Measurements from ENCODE around the gene CHAMP1.

Gene CHAMP1

GRCh38 chr13:114282041-114282670, 32.1 kb upstream of the CHAMP1 start:
- Histone ChIP-seq H3K4me3 (ENCODE audit: low read depth, low read length) (peak overlapping the region; percentile 73), H3K9ac (ENCODE audit: low read depth, low read length) (peak overlapping the region; percentile 61), H3K27me3 (ENCODE audit: control insufficient read depth, insufficient read depth, low read length) (no peaks in the 10 kb centered on the region), H3K36me3 (ENCODE audit: control insufficient read depth, insufficient read depth, low read length) (peaks cover 9% of the 10 kb centered on the region), H3K9me3 (ENCODE audit: control insufficient read depth, insufficient read depth, low read length) (no peaks in the 10 kb centered on the region), H3K4me1 (ENCODE audit: control insufficient read depth, insufficient read depth, low read length) (no peaks in the 10 kb centered on the region)

- H3K9me3 ChIP-seq (ENCODE audit: control insufficient read depth, insufficient read depth, low read length): no peaks in the 10 kb centered on the region
- H3K27me3 ChIP-seq (ENCODE audit: control insufficient read depth, insufficient read depth, low read length): no peaks in the 10 kb centered on the region
- peaks cover 14% of the 10 kb centered on the region for H3K36me3 ChIP-seq (ENCODE audit: control insufficient read depth, insufficient read depth, low read length)
- H3K9ac ChIP-seq (ENCODE audit: low read depth, low read length): no peak overlapping the region
- no peaks in the 10 kb centered on the region for H3K4me1 ChIP-seq (ENCODE audit: control insufficient read depth, insufficient read depth, low read length)
- H3K4me3 ChIP-seq (ENCODE audit: low read depth, low read length): no peak overlapping the region
These were observed 30.7 kb upstream of the CHAMP1 start for GRCh38 chr13:114283576-114283975.

GRCh38 chr13:114284680-114285079, 29.6 kb upstream of the CHAMP1 start:
- Histone ChIP-seq H3K9ac (ENCODE audit: low read depth, low read length) (no peak overlapping the region), H3K36me3 (ENCODE audit: control insufficient read depth, insufficient read depth, low read length) (peaks cover 14% of the 10 kb centered on the region), H3K4me1 (ENCODE audit: control insufficient read depth, insufficient read depth, low read length) (no peaks in the 10 kb centered on the region), H3K27me3 (ENCODE audit: control insufficient read depth, insufficient read depth, low read length) (no peaks in the 10 kb centered on the region), H3K4me3 (ENCODE audit: low read depth, low read length) (no peak overlapping the region), H3K9me3 (ENCODE audit: control insufficient read depth, insufficient read depth, low read length) (no peaks in the 10 kb centered on the region)

- no peaks in the 10 kb centered on the region for H3K4me1 ChIP-seq (ENCODE audit: control insufficient read depth, insufficient read depth, low read length)
- H3K36me3 ChIP-seq (ENCODE audit: control insufficient read depth, insufficient read depth, low read length): peaks cover 14% of the 10 kb centered on the region
- H3K4me3 ChIP-seq (ENCODE audit: low read depth, low read length): no peak overlapping the region
These were observed 29.0 kb upstream of the CHAMP1 start for GRCh38 chr13:114285166-114285808.

GRCh38 chr13:114286808-114287207, 27.5 kb upstream of the CHAMP1 start:
- Histone ChIP-seq H3K36me3 (ENCODE audit: control insufficient read depth, insufficient read depth, low read length) (peaks cover 14% of the 10 kb centered on the region), H3K4me3 (ENCODE audit: low read depth, low read length) (no peak overlapping the region), H3K9me3 (ENCODE audit: control insufficient read depth, insufficient read depth, low read length) (no peaks in the 10 kb centered on the region), H3K27me3 (ENCODE audit: control insufficient read depth, insufficient read depth, low read length) (no peaks in the 10 kb centered on the region), H3K4me1 (ENCODE audit: control insufficient read depth, insufficient read depth, low read length) (no peaks in the 10 kb centered on the region), H3K9ac (ENCODE audit: low read depth, low read length) (no peak overlapping the region)

More at GRCh38 chr13:114285166-114285808, 29.0 kb upstream of the CHAMP1 start:
- Histone ChIP-seq H3K9ac (ENCODE audit: low read depth, low read length) (no peak overlapping the region), H3K27me3 (ENCODE audit: control insufficient read depth, insufficient read depth, low read length) (no peaks in the 10 kb centered on the region), H3K9me3 (ENCODE audit: control insufficient read depth, insufficient read depth, low read length) (no peaks in the 10 kb centered on the region)

- Histone ChIP-seq H3K4me1 (ENCODE audit: control insufficient read depth, insufficient read depth, low read length) (no peaks in the 10 kb centered on the region), H3K9me3 (ENCODE audit: control insufficient read depth, insufficient read depth, low read length) (no peaks in the 10 kb centered on the region), H3K4me3 (ENCODE audit: low read depth, low read length) (no peak overlapping the region), H3K36me3 (ENCODE audit: control insufficient read depth, insufficient read depth, low read length) (peaks cover 21% of the 10 kb centered on the region), H3K27me3 (ENCODE audit: control insufficient read depth, insufficient read depth, low read length) (no peaks in the 10 kb centered on the region), H3K9ac (ENCODE audit: low read depth, low read length) (no peak overlapping the region)
These were observed 26.1 kb upstream of the CHAMP1 start for GRCh38 chr13:114288157-114288591.

- H3K27me3 ChIP-seq (ENCODE audit: control insufficient read depth, insufficient read depth, low read length): no peaks in the 10 kb centered on the region
- peaks cover 14% of the 10 kb centered on the region for H3K36me3 ChIP-seq (ENCODE audit: control insufficient read depth, insufficient read depth, low read length)
- H3K9ac ChIP-seq (ENCODE audit: low read depth, low read length): no peak overlapping the region
- H3K4me1 ChIP-seq (ENCODE audit: control insufficient read depth, insufficient read depth, low read length): no peaks in the 10 kb centered on the region
- no peak overlapping the region for H3K4me3 ChIP-seq (ENCODE audit: low read depth, low read length)
- H3K9me3 ChIP-seq (ENCODE audit: control insufficient read depth, insufficient read depth, low read length): no peaks in the 10 kb centered on the region
These were observed 17.9 kb upstream of the CHAMP1 start for GRCh38 chr13:114296448-114296847.

- Histone ChIP-seq H3K9ac (ENCODE audit: low read depth, low read length) (no peak overlapping the region), H3K9me3 (ENCODE audit: control insufficient read depth, insufficient read depth, low read length) (no peaks in the 10 kb centered on the region), H3K27me3 (ENCODE audit: control insufficient read depth, insufficient read depth, low read length) (no peaks in the 10 kb centered on the region), H3K36me3 (ENCODE audit: control insufficient read depth, insufficient read depth, low read length) (peaks cover 17% of the 10 kb centered on the region), H3K4me1 (ENCODE audit: control insufficient read depth, insufficient read depth, low read length) (no peaks in the 10 kb centered on the region), H3K4me3 (ENCODE audit: low read depth, low read length) (no peak overlapping the region)
These were observed 17.4 kb upstream of the CHAMP1 start for GRCh38 chr13:114296902-114297301.

GRCh38 chr13:114298866-114299265, 15.4 kb upstream of the CHAMP1 start:
- Histone ChIP-seq H3K27me3 (ENCODE audit: control insufficient read depth, insufficient read depth, low read length) (no peaks in the 10 kb centered on the region), H3K36me3 (ENCODE audit: control insufficient read depth, insufficient read depth, low read length) (peaks cover 14% of the 10 kb centered on the region)

GRCh38 chr13:114299604-114300305, 14.5 kb upstream of the CHAMP1 start:
- Histone ChIP-seq H3K4me3 (ENCODE audit: low read depth, low read length) (no peak overlapping the region), H3K9me3 (ENCODE audit: control insufficient read depth, insufficient read depth, low read length) (no peaks in the 10 kb centered on the region), H3K9ac (ENCODE audit: low read depth, low read length) (no peak overlapping the region), H3K27me3 (ENCODE audit: control insufficient read depth, insufficient read depth, low read length) (no peaks in the 10 kb centered on the region), H3K36me3 (ENCODE audit: control insufficient read depth, insufficient read depth, low read length) (peaks cover 18% of the 10 kb centered on the region), H3K4me1 (ENCODE audit: control insufficient read depth, insufficient read depth, low read length) (no peaks in the 10 kb centered on the region)

More at GRCh38 chr13:114298866-114299265, 15.4 kb upstream of the CHAMP1 start:
- H3K4me3 ChIP-seq (ENCODE audit: low read depth, low read length): no peak overlapping the region
- no peaks in the 10 kb centered on the region for H3K4me1 ChIP-seq (ENCODE audit: control insufficient read depth, insufficient read depth, low read length)
- no peaks in the 10 kb centered on the region for H3K9me3 ChIP-seq (ENCODE audit: control insufficient read depth, insufficient read depth, low read length)
- no peak overlapping the region for H3K9ac ChIP-seq (ENCODE audit: low read depth, low read length)

- Histone ChIP-seq H3K27me3 (ENCODE audit: control insufficient read depth, insufficient read depth, low read length) (no peaks in the 10 kb centered on the region), H3K9ac (ENCODE audit: low read depth, low read length) (no peak overlapping the region), H3K36me3 (ENCODE audit: control insufficient read depth, insufficient read depth, low read length) (peaks cover 18% of the 10 kb centered on the region), H3K4me1 (ENCODE audit: control insufficient read depth, insufficient read depth, low read length) (no peaks in the 10 kb centered on the region), H3K4me3 (ENCODE audit: low read depth, low read length) (no peak overlapping the region), H3K9me3 (ENCODE audit: control insufficient read depth, insufficient read depth, low read length) (no peaks in the 10 kb centered on the region)
These were observed 10.5 kb upstream of the CHAMP1 start for GRCh38 chr13:114303700-114304327.

Measured in iPS-15b (cell line).